Measurements from ENCODE around the gene ATXN7.

GRCh38 chr3:63918321-63918720 lies 54.7 kb downstream of the ATXN7 start:
- TF ChIP-seq EZH2phosphoT487 (IDR thresholded peaks at IDR 0.05; ENCODE audit: borderline replicate concordance, low read length), result no peak
- TF ChIP-seq CTCF (conservative IDR thresholded peaks at IDR 0.05; ENCODE audit: low read depth, low read length), result no peak
- TF ChIP-seq EZH2 (IDR thresholded peaks at IDR 0.05; ENCODE audit: low read length, unreplicated experiment), result no peak
